PC-9 (cell line): Measurements from ENCODE around the gene TMEM51. TPM values are rescaled to one million over a fixed set of nuclear protein-coding genes. Genes with fewer than 3 reads are reported as not detected.

Experiments
- BruUV-seq: library from RNA; stranded (reverse); fragments of 400-500 nt; replicated peaks from 2 replicates; lab custom pipeline; 2021; lab: Mats Ljungman, UMichigan
- CTCF ChIA-PET: fragments of 300-600 bp; sonication (Branson Sonifier 250); formaldehyde crosslinking; loops from one replicate; lab custom pipeline; 2022; ENCODE audit warnings: antibody characterized with exemption; lab: Charles Lee
- POLR2A ChIA-PET: fragments of 300-600 bp; sonication (Branson Sonifier 250); formaldehyde crosslinking; loops from one replicate; lab custom pipeline; 2022; ENCODE audit warnings: antibody characterized with exemption; ENCODE audit not compliant: unreplicated experiment; lab: Charles Lee
- DNase-seq, 2 experiments: peaks; one replicate each; pipeline versions ENCODE4 v3.0.0 to v3.0.0-alpha.2; 2015 to 2022; ENCODE audit warnings: mixed read lengths in 1 of 2
- H2AFZ ChIP-seq: fragments of 200-600 bp; sonication (generic); 2 replicates; pipeline ENCODE4 v1.8.1; 2017; ENCODE audit warnings: antibody characterized with exemption
- H3F3A ChIP-seq: fragments of 200-600 bp; sonication (generic); 2 replicates; pipeline ENCODE4 v1.8.1; 2017; ENCODE audit warnings: antibody characterized with exemption, mild to moderate bottlenecking, low read depth; ENCODE audit not compliant: insufficient read depth
- H3K27ac ChIP-seq: fragments of 200-600 bp; sonication (generic); 2 replicates; pipeline ENCODE4 v1.6.1; 2016; ENCODE audit warnings: mixed run types
- H3K27me3 ChIP-seq: fragments of 200-600 bp; sonication (generic); 2 replicates; pipeline ENCODE4 v1.6.1; 2016; ENCODE audit warnings: low read depth, mixed run types; ENCODE audit not compliant: insufficient read depth
- H3K36me3 ChIP-seq: fragments of 200-600 bp; sonication (generic); 2 replicates; pipeline ENCODE4 v1.6.1; 2016; ENCODE audit warnings: low read depth, mixed run types
- H3K4me1 ChIP-seq: fragments of 200-600 bp; sonication (generic); replicated peaks from 2 replicates; pipeline ENCODE4 v1.6.1; 2016; ENCODE audit warnings: mixed run types; ENCODE audit not compliant: insufficient read depth
- H3K4me2 ChIP-seq: fragments of 200-600 bp; sonication (generic); 2 replicates; pipeline ENCODE4 v1.6.1; 2017; ENCODE audit warnings: mixed run types
- H3K4me3 ChIP-seq: fragments of 200-600 bp; sonication (generic); 2 replicates; pipeline ENCODE4 v1.6.1; 2016; ENCODE audit warnings: mixed run types
- H3K79me2 ChIP-seq: fragments of 200-600 bp; sonication (generic); 2 replicates; pipeline ENCODE4 v1.6.1; 2017; ENCODE audit warnings: low read depth, mixed run types
- H3K9me2 ChIP-seq: fragments of 200-600 bp; sonication (generic); 2 replicates; pipeline ENCODE4 v1.8.1; 2017; ENCODE audit warnings: mild to moderate bottlenecking; ENCODE audit not compliant: insufficient read depth
- H3K9me3 ChIP-seq: fragments of 200-600 bp; sonication (generic); 2 replicates; pipeline ENCODE4 v1.8.1; 2016; ENCODE audit warnings: low read depth; ENCODE audit not compliant: insufficient read depth
- H4K20me1 ChIP-seq: fragments of 200-600 bp; sonication (generic); 2 replicates; pipeline ENCODE4 v1.8.1; 2017; ENCODE audit not compliant: insufficient read depth
- EZH2 ChIP-seq: fragments of 200-600 bp; sonication (generic); IDR thresholded peaks from 2 replicates; pipeline ENCODE4 v1.8.0; 2017; ENCODE audit warnings: antibody characterized with exemption, low read depth
- intact Hi-C: fragments of 100-400 bp; cut with micrococcal nuclease; formaldehyde crosslinking; loops from one replicate; pipeline ENCODE4 v1.10.0; 2022; ENCODE audit not compliant: unreplicated experiment
- total RNA-seq: library from RNA; stranded (reverse); gene quantifications from 2 replicates; pipeline ENCODE4 v1.2.3, GENCODE V29; 2021
- TF ChIP-seq, protein P1 (sequence below): fragments of 200-600 bp; sonication (generic); conservative IDR thresholded peaks from 2 replicates; pipeline ENCODE4 v1.6.1; 2017; ENCODE audit warnings: mixed run types, antibody characterized with exemption, mild to moderate bottlenecking, moderate library complexity

The TMEM51 gene
- total RNA-seq, 1 experiment from 2014 or later: 11.7 TPM

DNA sequence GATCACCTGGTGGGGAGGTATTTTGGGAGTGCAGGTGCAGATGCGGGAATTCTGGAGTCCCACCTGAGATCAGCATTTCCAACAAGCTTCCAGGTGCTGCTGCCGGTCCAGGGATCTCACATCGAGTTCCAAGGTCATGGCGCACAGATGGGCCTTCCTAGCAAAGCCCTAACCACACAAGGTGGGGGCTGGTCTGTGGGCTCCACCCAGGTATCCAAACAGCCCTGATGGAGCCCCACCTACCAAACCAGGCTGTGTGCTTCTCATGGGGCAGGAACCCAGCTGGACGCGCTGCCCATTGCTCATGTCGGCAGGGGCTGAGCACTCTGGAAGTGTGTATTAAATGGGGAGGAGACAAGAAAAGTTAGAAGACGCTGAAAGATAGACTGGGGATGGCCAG, 35.0 kb upstream of the TMEM51 start:
- no peaks in the 10 kb centered on the region for H3F3A ChIP-seq
- TF ChIP-seq, protein P1, sequence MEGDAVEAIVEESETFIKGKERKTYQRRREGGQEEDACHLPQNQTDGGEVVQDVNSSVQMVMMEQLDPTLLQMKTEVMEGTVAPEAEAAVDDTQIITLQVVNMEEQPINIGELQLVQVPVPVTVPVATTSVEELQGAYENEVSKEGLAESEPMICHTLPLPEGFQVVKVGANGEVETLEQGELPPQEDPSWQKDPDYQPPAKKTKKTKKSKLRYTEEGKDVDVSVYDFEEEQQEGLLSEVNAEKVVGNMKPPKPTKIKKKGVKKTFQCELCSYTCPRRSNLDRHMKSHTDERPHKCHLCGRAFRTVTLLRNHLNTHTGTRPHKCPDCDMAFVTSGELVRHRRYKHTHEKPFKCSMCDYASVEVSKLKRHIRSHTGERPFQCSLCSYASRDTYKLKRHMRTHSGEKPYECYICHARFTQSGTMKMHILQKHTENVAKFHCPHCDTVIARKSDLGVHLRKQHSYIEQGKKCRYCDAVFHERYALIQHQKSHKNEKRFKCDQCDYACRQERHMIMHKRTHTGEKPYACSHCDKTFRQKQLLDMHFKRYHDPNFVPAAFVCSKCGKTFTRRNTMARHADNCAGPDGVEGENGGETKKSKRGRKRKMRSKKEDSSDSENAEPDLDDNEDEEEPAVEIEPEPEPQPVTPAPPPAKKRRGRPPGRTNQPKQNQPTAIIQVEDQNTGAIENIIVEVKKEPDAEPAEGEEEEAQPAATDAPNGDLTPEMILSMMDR: no peak
- no peak for TF ChIP-seq EZH2
- no peaks in the 10 kb centered on the region for H3K36me3 ChIP-seq
- no peaks in the 10 kb centered on the region for H4K20me1 ChIP-seq
- no peak overlapping the region for H3K27ac ChIP-seq
- ChIA-PET CTCF (no interaction called here), POLR2A (no interaction called here)
- H2AFZ ChIP-seq: no peak overlapping the region
- intact Hi-C loops: no loop called here
- H3K9me3 ChIP-seq: no peaks in the 10 kb centered on the region
- H3K4me2 ChIP-seq: no peak overlapping the region
- no TSS peak for BruUV-seq
- no peaks in the 10 kb centered on the region for H3K27me3 ChIP-seq
- H3K4me3 ChIP-seq: no peak overlapping the region
- no peaks in the 10 kb centered on the region for H3K79me2 ChIP-seq
- DNase-seq: no peak
- H3K4me1 ChIP-seq: no peaks in the 10 kb centered on the region
- H3K9me2 ChIP-seq: no peaks in the 10 kb centered on the region

DNA sequence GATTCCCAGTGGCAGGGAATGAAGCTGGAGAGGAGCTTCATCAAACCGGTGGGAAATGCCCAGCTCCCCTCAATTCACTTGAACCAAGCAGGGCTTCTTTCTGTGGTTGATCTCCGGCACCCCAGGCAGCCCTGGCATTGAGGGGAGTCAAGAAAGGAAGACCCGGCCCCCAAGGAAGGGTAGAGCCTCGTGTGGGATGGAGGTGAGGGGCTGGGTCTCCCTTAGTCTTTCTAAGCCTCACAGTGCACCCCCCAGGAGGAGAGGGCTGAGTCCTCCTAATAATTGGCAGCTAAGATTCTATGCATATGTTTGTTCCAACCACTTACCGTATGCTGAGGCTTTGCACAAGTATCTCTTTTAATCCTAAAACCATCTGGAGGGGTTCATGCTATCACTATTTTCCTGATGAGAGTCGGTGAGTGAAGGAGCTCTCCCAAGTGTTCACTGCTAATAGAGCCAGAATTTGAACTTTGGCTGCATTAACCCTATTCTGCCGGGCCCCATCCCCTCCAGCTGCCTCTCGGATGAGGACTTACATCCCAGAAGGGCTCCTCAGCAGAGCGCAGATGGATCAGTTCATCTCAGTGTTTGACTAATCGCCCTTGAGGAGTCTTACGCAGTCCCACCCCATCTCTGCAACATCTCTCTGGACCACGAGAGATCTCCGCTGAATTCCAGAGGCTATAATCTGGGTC, 33.1 kb upstream of the TMEM51 start:
- no peaks in the 10 kb centered on the region for H3K9me2 ChIP-seq
- no peak overlapping the region for H3K4me3 ChIP-seq
- H3K36me3 ChIP-seq: no peaks in the 10 kb centered on the region
- BruUV-seq: no TSS peak
- no peaks in the 10 kb centered on the region for H3K4me1 ChIP-seq
- POLR2A ChIA-PET: no interaction called here
- H3K27ac ChIP-seq: no peak overlapping the region
- no peaks in the 10 kb centered on the region for H3K27me3 ChIP-seq
- CTCF ChIA-PET: no interaction called here
- H3K4me2 ChIP-seq: no peak overlapping the region
- H3K9me3 ChIP-seq: no peaks in the 10 kb centered on the region
- no peak for DNase-seq
- TF ChIP-seq, protein P1: no peak
- no peak for TF ChIP-seq EZH2
- H4K20me1 ChIP-seq: no peaks in the 10 kb centered on the region
- H3K79me2 ChIP-seq: no peaks in the 10 kb centered on the region
- H3F3A ChIP-seq: no peaks in the 10 kb centered on the region
- intact Hi-C loops: no loop called here
- no peak overlapping the region for H2AFZ ChIP-seq

GRCh38 chr1:15122331-15122730, 31.2 kb upstream of the TMEM51 start:
- Histone ChIP-seq H3K9me3 (no peaks in the 10 kb centered on the region), H3F3A (no peaks in the 10 kb centered on the region), H4K20me1 (no peaks in the 10 kb centered on the region), H3K4me2 (no peak overlapping the region), H3K79me2 (no peaks in the 10 kb centered on the region), H3K27ac (no peak overlapping the region), H3K36me3 (no peaks in the 10 kb centered on the region), H3K4me1 (no peaks in the 10 kb centered on the region), H3K4me3 (no peak overlapping the region), H2AFZ (no peak overlapping the region), H3K27me3 (no peaks in the 10 kb centered on the region), H3K9me2 (no peaks in the 10 kb centered on the region)
- ChIA-PET POLR2A (no interaction called here), CTCF (no interaction called here)
- TF ChIP-seq, protein P1: no peak
- TF ChIP-seq EZH2: no peak
- intact Hi-C loops: no loop called here
- BruUV-seq: no TSS peak
- DNase-seq: no peak
